ENCODE measurements around the gene TCIRG1.

The TCIRG1 gene

DNA sequence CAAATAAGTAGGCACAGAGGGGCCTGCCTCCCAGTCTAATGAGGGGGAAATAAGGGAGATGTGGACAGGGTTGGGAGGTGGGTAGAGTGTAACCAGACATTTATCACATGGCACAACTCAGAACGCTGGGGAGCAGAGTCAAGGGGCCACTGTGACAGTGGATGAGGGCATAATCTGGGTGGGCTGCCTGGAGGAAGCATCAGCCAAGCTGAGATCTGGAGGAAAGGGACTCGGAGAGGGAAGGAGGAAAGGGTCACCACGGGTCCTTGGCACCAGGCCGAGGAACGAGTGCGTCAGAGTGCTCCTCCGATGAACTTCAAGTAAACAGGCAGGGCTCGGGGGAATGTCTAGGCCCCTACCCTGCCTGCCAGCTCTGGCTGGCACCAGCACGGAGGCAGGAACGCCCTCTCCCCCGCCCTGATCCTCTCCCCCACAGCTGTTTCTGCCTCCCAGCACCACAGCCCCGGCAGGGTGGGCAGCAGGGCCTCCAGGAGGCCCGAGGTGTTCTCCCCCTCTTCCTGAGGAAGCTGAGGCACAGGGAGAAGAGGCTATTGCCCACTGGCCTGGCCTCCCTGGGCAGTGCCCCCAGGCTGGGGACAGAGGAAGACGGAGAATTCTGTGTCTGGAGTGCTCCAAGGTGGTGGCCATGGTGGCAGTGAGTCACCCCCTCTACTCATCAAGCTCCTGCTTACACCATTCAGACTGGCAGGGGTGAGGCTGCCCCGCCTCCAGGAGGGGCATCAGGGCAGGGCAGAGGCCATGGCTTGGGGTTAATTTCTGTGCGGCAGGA, 24.5 kb upstream of the TCIRG1 start:
- Histone ChIP-seq H3K9ac (ENCODE audit: low read length) (peak overlapping the region; percentile 61), H3K4me3 (ENCODE audit: low read length) (no peak overlapping the region), H3K27me3 (replicated peaks; ENCODE audit: control insufficient read depth, insufficient read depth, low read length) (no peaks in the 10 kb centered on the region), H3K36me3 (ENCODE audit: control insufficient read depth, insufficient read depth, low read length, severe bottlenecking) (no peaks in the 10 kb centered on the region), H3K4me1 (ENCODE audit: control insufficient read depth, insufficient read depth, low read length) (peaks cover 63% of the 10 kb centered on the region), H3K9me3 (ENCODE audit: control insufficient read depth, low read length) (no peaks in the 10 kb centered on the region)
- DNase-seq (ENCODE audit: low read depth), result peak; percentile 51

DNA sequence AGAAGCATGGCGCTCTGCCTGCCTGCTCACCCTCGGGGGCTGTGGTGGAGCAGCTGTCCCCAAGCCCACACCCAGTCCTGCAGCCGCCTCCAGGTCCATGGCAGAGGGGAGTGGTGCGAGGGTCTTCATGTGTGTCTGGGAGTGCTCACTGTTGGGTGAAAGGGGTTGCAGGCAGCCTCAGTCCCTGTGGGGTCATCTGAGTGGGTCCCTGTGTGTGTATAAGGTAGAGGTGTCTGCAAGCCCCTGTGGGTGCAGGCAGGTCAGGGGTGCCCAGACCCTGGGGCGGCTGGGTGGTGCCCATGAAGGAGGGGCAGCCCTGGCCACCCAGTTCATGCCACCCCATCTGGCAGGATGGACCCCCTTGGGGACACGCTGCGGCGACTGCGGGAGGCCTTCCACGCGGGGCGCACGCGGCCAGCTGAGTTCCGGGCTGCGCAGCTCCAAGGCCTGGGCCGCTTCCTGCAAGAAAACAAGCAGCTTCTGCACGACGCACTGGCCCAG, 23.8 kb upstream of the TCIRG1 start:
- Histone ChIP-seq H3K4me1 (ENCODE audit: control insufficient read depth, insufficient read depth, low read length) (peaks cover 57% of the 10 kb centered on the region), H3K9ac (ENCODE audit: low read length) (peak overlapping the region; percentile 61), H3K4me3 (ENCODE audit: low read length) (no peak overlapping the region), H3K36me3 (ENCODE audit: control insufficient read depth, insufficient read depth, low read length, severe bottlenecking) (no peaks in the 10 kb centered on the region), H3K9me3 (ENCODE audit: control insufficient read depth, low read length) (no peaks in the 10 kb centered on the region), H3K27me3 (replicated peaks; ENCODE audit: control insufficient read depth, insufficient read depth, low read length) (no peaks in the 10 kb centered on the region)
- no peak for DNase-seq (ENCODE audit: low read depth)

DNA sequence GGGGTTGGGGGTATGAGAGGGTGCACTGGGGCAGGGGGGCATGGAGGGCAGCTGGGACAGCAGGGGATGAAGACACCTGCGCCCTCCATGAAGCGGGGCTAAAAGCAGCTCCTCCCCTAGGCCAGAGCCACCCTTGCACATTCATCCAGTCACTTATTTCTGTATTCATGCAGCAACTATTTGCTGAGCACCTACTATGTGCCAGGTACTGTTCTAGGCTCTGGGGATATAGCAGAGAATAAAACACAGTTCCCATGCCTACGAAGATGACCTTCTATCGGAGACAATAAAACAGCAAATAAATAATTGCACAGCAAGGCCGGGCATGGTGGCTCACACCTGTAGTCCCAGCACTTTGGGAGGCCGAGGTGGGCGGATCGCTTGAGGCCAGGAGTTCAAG, 23.4 kb upstream of the TCIRG1 start:
- no peaks in the 10 kb centered on the region for H3K36me3 ChIP-seq (ENCODE audit: control insufficient read depth, insufficient read depth, low read length, severe bottlenecking)
- H3K9ac ChIP-seq (ENCODE audit: low read length), result no peak overlapping the region
- no peaks in the 10 kb centered on the region for H3K9me3 ChIP-seq (ENCODE audit: control insufficient read depth, low read length)
- DNase-seq (ENCODE audit: low read depth), result no peak
- H3K27me3 ChIP-seq (replicated peaks; ENCODE audit: control insufficient read depth, insufficient read depth, low read length), result no peaks in the 10 kb centered on the region
- no peak overlapping the region for H3K4me3 ChIP-seq (ENCODE audit: low read length)
- H3K4me1 ChIP-seq (ENCODE audit: control insufficient read depth, insufficient read depth, low read length), result peaks cover 57% of the 10 kb centered on the region

DNA sequence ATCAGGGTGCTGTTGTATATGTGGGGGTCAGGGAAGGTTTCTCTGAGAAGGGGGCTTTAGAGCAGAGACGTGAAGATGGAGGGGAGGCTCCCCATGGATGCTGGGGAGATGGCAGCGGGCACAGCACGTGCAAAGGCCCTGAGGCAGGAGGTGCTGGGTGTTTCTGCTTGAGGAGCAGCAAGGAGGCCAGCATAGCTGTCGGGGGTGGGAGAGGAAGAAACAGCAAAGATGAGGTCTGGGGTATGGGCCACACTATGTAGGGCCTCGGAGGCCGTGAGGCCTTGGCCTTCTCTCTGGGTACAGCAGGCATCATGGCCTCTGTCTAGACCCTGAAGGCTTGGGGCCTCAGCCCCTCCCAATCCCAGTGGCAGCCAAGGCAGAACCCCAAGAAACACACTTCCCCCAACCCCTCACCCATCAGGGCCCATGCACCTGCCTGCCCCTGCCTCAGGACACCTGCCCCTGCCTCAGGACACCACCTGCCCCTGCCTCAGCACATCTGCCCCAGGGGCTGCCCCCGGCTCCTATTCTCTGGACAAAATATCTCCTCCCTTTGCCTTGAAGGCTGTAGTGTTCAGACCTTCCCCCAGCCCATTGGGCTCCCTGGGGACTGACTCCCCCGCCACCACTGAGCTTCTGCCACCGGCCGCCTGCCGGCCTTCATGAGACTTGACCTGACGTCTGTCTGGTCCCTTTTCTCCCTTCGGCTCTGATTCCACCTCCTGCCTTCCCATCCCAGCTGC, 22.5 kb upstream of the TCIRG1 start:
- Histone ChIP-seq H3K27me3 (replicated peaks; ENCODE audit: control insufficient read depth, insufficient read depth, low read length) (no peaks in the 10 kb centered on the region), H3K9me3 (ENCODE audit: control insufficient read depth, low read length) (no peaks in the 10 kb centered on the region), H3K9ac (ENCODE audit: low read length) (no peak overlapping the region), H3K4me1 (ENCODE audit: control insufficient read depth, insufficient read depth, low read length) (peaks cover 53% of the 10 kb centered on the region), H3K36me3 (ENCODE audit: control insufficient read depth, insufficient read depth, low read length, severe bottlenecking) (no peaks in the 10 kb centered on the region), H3K4me3 (ENCODE audit: low read length) (no peak overlapping the region)
- no peak for DNase-seq (ENCODE audit: low read depth)

DNA sequence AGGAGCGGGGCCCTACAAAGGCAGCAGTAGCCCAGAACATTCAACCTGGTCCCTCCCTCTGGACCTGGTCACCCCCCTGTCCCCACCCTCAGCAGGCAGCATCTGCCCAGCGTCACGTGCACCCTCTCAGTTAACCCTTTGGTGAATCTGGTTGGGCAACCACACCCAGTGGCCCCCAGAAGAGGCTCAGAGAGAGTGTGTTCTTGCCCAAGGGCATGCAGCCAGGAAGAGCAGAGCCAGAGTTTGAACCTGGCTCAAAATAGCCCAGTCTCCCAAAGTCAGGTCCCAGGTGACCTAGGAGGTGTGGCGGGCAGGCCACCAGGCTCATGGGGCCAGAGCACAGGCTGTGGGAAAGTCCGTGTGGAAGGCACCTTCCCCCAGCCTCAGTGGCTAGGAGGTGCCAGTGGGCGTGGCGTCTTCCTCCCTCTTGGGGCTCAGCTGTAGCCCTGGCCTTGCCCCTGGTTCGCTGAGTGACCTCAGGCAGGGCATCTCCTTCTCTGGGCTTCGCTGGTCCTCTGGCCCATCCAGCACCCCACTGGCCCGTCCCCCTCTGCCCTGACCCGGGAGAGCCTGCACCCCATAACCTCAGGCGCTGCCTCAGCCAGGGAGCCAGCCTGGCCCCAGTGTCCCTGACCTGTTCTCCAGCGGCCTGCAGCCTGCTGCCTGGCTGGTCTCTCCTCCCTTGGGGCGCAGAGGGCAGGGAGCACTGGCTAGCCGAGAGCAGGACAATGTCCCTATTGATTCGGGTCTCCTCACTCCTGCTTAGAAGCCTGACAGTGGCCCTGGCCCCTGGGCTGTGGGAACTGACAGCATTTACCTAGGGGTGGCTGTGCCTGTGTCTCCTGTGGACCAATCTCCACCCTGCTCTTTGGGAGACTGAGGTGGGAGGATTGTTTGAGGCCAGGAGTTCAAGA, 21.7 kb upstream of the TCIRG1 start:
- Histone ChIP-seq H3K4me3 (ENCODE audit: low read length) (no peak overlapping the region), H3K27me3 (replicated peaks; ENCODE audit: control insufficient read depth, insufficient read depth, low read length) (no peaks in the 10 kb centered on the region), H3K9ac (ENCODE audit: low read length) (peak overlapping the region; percentile 29), H3K36me3 (ENCODE audit: control insufficient read depth, insufficient read depth, low read length, severe bottlenecking) (no peaks in the 10 kb centered on the region), H3K4me1 (ENCODE audit: control insufficient read depth, insufficient read depth, low read length) (peaks cover 46% of the 10 kb centered on the region), H3K9me3 (ENCODE audit: control insufficient read depth, low read length) (no peaks in the 10 kb centered on the region)
- DNase-seq (ENCODE audit: low read depth), result no peak

DNA sequence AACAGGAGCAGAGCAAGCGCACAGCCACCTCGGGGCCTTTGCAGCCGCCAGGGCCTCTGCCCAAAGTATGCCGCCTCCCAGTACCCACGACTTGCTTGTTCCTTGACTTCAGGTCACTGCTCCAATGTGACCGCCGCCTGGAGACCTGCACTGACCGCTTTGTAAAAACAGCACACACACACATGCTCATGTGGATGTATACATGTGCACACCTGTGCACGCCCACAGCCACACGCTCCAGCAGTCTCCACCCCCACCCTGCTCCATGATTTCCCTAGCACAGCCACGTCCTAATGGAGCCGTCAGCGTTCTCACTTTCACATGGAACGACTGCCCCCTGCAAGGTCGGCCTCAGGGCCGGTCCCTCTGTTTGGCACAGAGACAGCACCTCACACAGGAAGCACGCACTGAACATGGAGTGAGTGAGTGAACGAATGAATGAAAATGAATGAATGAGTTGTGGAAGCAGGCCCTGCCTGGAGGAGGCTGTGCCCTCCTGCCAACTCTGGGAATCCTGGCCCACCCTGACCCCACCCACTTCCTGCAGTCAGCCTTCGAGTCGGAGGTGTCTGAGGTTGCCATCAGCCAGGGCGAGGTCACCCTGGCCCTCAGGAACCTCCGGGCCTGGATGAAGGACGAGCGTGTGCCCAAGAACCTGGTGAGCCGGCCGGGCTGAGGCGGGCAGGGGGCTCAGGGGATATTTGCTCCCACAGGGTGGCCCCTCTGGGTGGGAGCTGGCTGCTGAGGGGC, 20.7 kb upstream of the TCIRG1 start:
- Histone ChIP-seq H3K36me3 (ENCODE audit: control insufficient read depth, insufficient read depth, low read length, severe bottlenecking) (no peaks in the 10 kb centered on the region), H3K27me3 (replicated peaks; ENCODE audit: control insufficient read depth, insufficient read depth, low read length) (no peaks in the 10 kb centered on the region), H3K9me3 (ENCODE audit: control insufficient read depth, low read length) (no peaks in the 10 kb centered on the region), H3K4me1 (ENCODE audit: control insufficient read depth, insufficient read depth, low read length) (peaks cover 36% of the 10 kb centered on the region), H3K4me3 (ENCODE audit: low read length) (no peak overlapping the region), H3K9ac (ENCODE audit: low read length) (no peak overlapping the region)
- no peak for DNase-seq (ENCODE audit: low read depth)

DNA sequence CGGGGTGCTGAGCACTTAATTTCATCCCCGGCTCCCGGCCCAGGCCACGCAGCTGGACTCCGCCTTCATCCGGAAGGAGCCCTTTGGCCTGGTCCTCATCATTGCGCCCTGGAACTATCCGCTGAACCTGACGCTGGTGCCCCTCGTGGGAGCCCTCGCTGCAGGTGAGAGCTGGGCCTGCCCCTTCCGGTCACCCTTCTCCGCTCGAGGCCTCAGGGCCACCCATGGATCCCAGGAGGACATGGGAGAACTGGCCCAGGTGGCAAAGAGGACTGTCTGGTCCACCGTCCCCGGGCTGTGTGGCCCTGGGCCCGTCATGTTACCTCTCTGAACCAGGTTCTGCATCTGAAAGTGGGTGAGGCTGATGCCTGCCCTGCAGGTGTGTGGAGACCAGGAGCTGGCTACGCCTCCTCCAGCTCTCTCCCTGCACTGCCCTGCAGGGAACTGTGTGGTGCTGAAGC, 20.1 kb upstream of the TCIRG1 start:
- Histone ChIP-seq H3K27me3 (replicated peaks; ENCODE audit: control insufficient read depth, insufficient read depth, low read length) (no peaks in the 10 kb centered on the region), H3K4me1 (ENCODE audit: control insufficient read depth, insufficient read depth, low read length) (peaks cover 30% of the 10 kb centered on the region), H3K9ac (ENCODE audit: low read length) (no peak overlapping the region), H3K9me3 (ENCODE audit: control insufficient read depth, low read length) (no peaks in the 10 kb centered on the region), H3K36me3 (ENCODE audit: control insufficient read depth, insufficient read depth, low read length, severe bottlenecking) (no peaks in the 10 kb centered on the region), H3K4me3 (ENCODE audit: low read length) (no peak overlapping the region)
- no peak for DNase-seq (ENCODE audit: low read depth)

DNA sequence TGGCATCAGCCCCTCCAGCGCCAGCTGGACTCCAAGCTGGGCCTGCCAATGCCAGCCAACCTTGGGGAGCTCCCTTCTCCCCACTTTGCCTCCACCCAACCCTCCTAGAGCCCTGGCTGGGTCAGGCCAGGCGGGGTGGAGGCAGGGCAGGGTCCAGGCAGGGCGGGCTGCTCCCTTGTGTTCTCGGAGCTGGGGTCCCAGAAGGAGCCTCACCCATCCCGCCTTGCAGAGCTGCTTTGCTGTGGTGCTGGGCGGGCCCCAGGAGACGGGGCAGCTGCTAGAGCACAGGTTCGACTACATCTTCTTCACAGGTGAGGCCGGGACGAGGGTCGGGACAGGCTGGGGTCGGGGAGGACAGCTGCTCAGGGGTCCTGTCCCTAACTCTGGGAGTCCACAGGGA, 19.3 kb upstream of the TCIRG1 start:
- no peak overlapping the region for H3K4me3 ChIP-seq (ENCODE audit: low read length)
- H3K36me3 ChIP-seq (ENCODE audit: control insufficient read depth, insufficient read depth, low read length, severe bottlenecking), result no peaks in the 10 kb centered on the region
- H3K27me3 ChIP-seq (replicated peaks; ENCODE audit: control insufficient read depth, insufficient read depth, low read length), result no peaks in the 10 kb centered on the region
- no peak for DNase-seq (ENCODE audit: low read depth)
- no peak overlapping the region for H3K9ac ChIP-seq (ENCODE audit: low read length)
- H3K4me1 ChIP-seq (ENCODE audit: control insufficient read depth, insufficient read depth, low read length), result peaks cover 23% of the 10 kb centered on the region
- H3K9me3 ChIP-seq (ENCODE audit: control insufficient read depth, low read length), result no peaks in the 10 kb centered on the region

DNA sequence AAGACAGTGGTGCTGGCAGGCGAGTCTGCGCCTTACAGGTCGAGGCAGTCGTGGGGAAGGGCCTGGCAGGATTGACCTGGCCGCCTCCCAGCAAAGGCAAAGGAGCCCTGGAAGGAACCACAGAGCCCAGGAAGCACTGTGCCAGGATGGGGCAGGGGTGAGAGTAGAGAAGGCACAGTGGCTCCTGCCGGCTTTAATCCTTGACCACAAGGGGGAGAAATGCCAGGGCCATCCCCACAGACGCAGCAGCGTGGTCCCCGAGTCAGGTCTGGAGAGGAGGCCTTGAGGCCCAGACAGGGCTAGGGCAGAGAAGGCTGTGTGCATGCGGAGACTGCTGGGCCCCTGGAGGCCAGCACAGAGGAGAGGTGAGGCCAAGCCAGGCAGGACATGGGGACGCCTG, 18.2 kb upstream of the TCIRG1 start:
- Histone ChIP-seq H3K36me3 (ENCODE audit: control insufficient read depth, insufficient read depth, low read length, severe bottlenecking) (no peaks in the 10 kb centered on the region), H3K27me3 (replicated peaks; ENCODE audit: control insufficient read depth, insufficient read depth, low read length) (no peaks in the 10 kb centered on the region), H3K4me1 (ENCODE audit: control insufficient read depth, insufficient read depth, low read length) (peaks cover 17% of the 10 kb centered on the region), H3K9ac (ENCODE audit: low read length) (peak overlapping the region; percentile 56), H3K4me3 (ENCODE audit: low read length) (no peak overlapping the region), H3K9me3 (ENCODE audit: control insufficient read depth, low read length) (no peaks in the 10 kb centered on the region)
- DNase-seq (ENCODE audit: low read depth), result peak; percentile 47

DNA sequence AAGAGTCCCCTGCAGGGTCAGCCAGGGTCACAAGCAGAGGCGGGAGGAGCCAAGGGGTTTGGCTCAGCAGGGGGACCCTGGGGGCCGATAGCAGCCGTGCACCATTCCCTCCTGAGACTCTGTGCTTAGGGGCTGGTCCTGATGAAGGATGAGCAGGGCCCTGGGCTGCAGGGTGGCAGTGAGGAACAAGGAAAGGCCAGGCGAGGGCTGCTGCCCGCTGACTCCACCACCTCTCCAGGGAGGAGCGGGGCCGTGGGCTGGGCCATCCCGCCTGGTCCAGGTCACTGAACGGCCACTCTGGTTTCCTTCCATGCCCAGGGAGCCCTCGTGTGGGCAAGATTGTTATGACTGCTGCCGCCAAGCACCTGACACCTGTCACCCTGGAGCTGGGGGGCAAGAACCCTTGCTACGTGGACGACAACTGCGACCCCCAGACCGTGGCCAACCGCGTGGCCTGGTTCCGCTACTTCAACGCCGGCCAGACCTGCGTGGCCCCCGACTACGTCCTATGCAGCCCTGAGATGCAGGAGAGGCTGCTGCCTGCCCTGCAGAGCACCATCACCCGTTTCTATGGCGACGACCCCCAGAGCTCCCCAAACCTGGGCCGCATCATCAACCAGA, 17.5 kb upstream of the TCIRG1 start:
- no peaks in the 10 kb centered on the region for H3K36me3 ChIP-seq (ENCODE audit: control insufficient read depth, insufficient read depth, low read length, severe bottlenecking)
- no peaks in the 10 kb centered on the region for H3K9me3 ChIP-seq (ENCODE audit: control insufficient read depth, low read length)
- H3K27me3 ChIP-seq (replicated peaks; ENCODE audit: control insufficient read depth, insufficient read depth, low read length), result no peaks in the 10 kb centered on the region
- H3K4me1 ChIP-seq (ENCODE audit: control insufficient read depth, insufficient read depth, low read length), result peaks cover 17% of the 10 kb centered on the region
- H3K9ac ChIP-seq (ENCODE audit: low read length), result no peak overlapping the region
- H3K4me3 ChIP-seq (ENCODE audit: low read length), result no peak overlapping the region
- no peak for DNase-seq (ENCODE audit: low read depth)

Measured in adipocyte (in vitro differentiated cells).